ENCODE measurements around the gene NECTIN2.
"Not testable (repeated sequence)": the region's sequence is repeated elsewhere in the genome, so short reads cannot be mapped to it uniquely, and the experiment has no call there.

The NECTIN2 gene

GRCh38 chr19:44851427-44851826 lies 5.3 kb downstream of the NECTIN2 start:
- no peak for DNase-seq (ENCODE audit: low spot score)

- no peak for DNase-seq (ENCODE audit: low spot score)
Measured at GRCh38 chr19:44855606-44856005, 9.5 kb downstream of the NECTIN2 start.

- no peak for DNase-seq (ENCODE audit: low spot score)
Measured at GRCh38 chr19:44856421-44857083, 10.5 kb downstream of the NECTIN2 start.

- DNase-seq (ENCODE audit: low spot score), result no peak
Measured at GRCh38 chr19:44857837-44858236, 11.7 kb downstream of the NECTIN2 start.

GRCh38 chr19:44861576-44861975 lies 15.5 kb downstream of the NECTIN2 start:
- not testable (repeated sequence) for DNase-seq (ENCODE audit: low spot score)

- DNase-seq (ENCODE audit: low spot score), result no peak
Measured at GRCh38 chr19:44863990-44864389, 17.9 kb downstream of the NECTIN2 start.

GRCh38 chr19:44865196-44865767 lies 19.2 kb downstream of the NECTIN2 start:
- DNase-seq (ENCODE audit: low spot score), result no peak

- DNase-seq (ENCODE audit: low spot score), result no peak
Measured at GRCh38 chr19:44866664-44867063, 20.6 kb downstream of the NECTIN2 start.

- no peak for DNase-seq (ENCODE audit: low spot score)
Measured at GRCh38 chr19:44867578-44867977, 21.5 kb downstream of the NECTIN2 start.

GRCh38 chr19:44869733-44870470 lies 23.8 kb downstream of the NECTIN2 start:
- no peak for DNase-seq (ENCODE audit: low spot score)

GRCh38 chr19:44871809-44872208 lies 25.7 kb downstream of the NECTIN2 start:
- no peak for DNase-seq (ENCODE audit: low spot score)

- no peak for DNase-seq (ENCODE audit: low spot score)
Measured at GRCh38 chr19:44872661-44873060, 26.6 kb downstream of the NECTIN2 start.

- no peak for DNase-seq (ENCODE audit: low spot score)
Measured at GRCh38 chr19:44874317-44874716, 28.2 kb downstream of the NECTIN2 start.

GRCh38 chr19:44875666-44876451 lies 29.8 kb downstream of the NECTIN2 start:
- DNase-seq (ENCODE audit: low spot score), result no peak

GRCh38 chr19:44876930-44877535 lies 30.9 kb downstream of the NECTIN2 start:
- DNase-seq (ENCODE audit: low spot score), result no peak

- DNase-seq (ENCODE audit: low spot score), result no peak
Measured at GRCh38 chr19:44878120-44878865, 32.2 kb downstream of the NECTIN2 start.

- no peak for DNase-seq (ENCODE audit: low spot score)
Measured at GRCh38 chr19:44879309-44880065, 33.4 kb downstream of the NECTIN2 start.

- no peak for DNase-seq (ENCODE audit: low spot score)
Measured at GRCh38 chr19:44882063-44882462, 36.0 kb downstream of the NECTIN2 start.

GRCh38 chr19:44882619-44883397 lies 36.7 kb downstream of the NECTIN2 start:
- not testable (repeated sequence) for DNase-seq (ENCODE audit: low spot score)

GRCh38 chr19:44883922-44884321 lies 37.8 kb downstream of the NECTIN2 start:
- no peak for DNase-seq (ENCODE audit: low spot score)

All from putamen (tissue), 1 donor.